HFFc6 (cell line): ENCODE data around the gene RAB1B. TPM values are rescaled to one million over a fixed set of nuclear protein-coding genes. Genes with fewer than 3 reads are reported as not detected.

Source experiments
- DNase-seq: peaks from one replicate; pipeline ENCODE4 v3.0.0-alpha.2; 2018
- H3K27ac Mint-ChIP-seq: 2 replicates; pipeline ENCODE4 v1.8.0; 2020; ENCODE audit warnings: mild to moderate bottlenecking, mixed read lengths
- H3K27me3 Mint-ChIP-seq: 2 replicates; pipeline ENCODE4 v1.8.0; 2021; ENCODE audit warnings: mild to moderate bottlenecking, moderate library complexity, mixed read lengths; ENCODE audit not compliant: insufficient read depth
- H3K36me3 Mint-ChIP-seq: 2 replicates; pipeline ENCODE4 v1.8.0; 2021; ENCODE audit warnings: low read depth, mixed read lengths
- H3K4me1 Mint-ChIP-seq: 2 replicates; pipeline ENCODE4 v1.8.0; 2020; ENCODE audit warnings: low read depth, mixed read lengths
- H3K4me3 Mint-ChIP-seq: 2 replicates; pipeline ENCODE4 v1.8.0; 2020; ENCODE audit warnings: mild to moderate bottlenecking, moderate library complexity, mixed read lengths
- H3K9me3 Mint-ChIP-seq: 2 replicates; pipeline ENCODE4 v1.8.0; 2020; ENCODE audit warnings: mild to moderate bottlenecking, mixed read lengths
- CTCF ChIP-seq: fragments of 200-600 bp; sonication (generic); IDR thresholded peaks from 2 replicates; pipeline ENCODE4 v1.5.0; 2021; ENCODE audit warnings: antibody characterized with exemption, mild to moderate bottlenecking
- total RNA-seq, 6 experiments: library from RNA; stranded (reverse); fragmentation: NEBNext Ultra II Directional; extraction: Animal tissue kit (Norgen Biotek cat#: 25700); gene quantifications; 2 replicates in 1 of 6; 3 replicates in 5 of 6; pipeline ENCODE4 v1.2.3, GENCODE V29; 2021

RAB1B gene
- total RNA-seq, 6 experiments from 2014 or later: 220 to 272 (median 246) TPM

- Mint-ChIP-seq H3K27me3 (peaks cover 3% of the 10 kb centered on the region), H3K27ac (no peak overlapping the region), H3K9me3 (no peaks in the 10 kb centered on the region), H3K4me1 (peaks cover 10% of the 10 kb centered on the region), H3K36me3 (0 out of 2 replicates have a peak, but pooled peaks cover 10% of the 10 kb centered on the region), H3K4me3 (no peak overlapping the region)
- no peak for DNase-seq
- TF ChIP-seq CTCF: no peak
These were observed 40.7 kb upstream of the RAB1B start for GRCh38 chr11:66227700-66228099.

DNA sequence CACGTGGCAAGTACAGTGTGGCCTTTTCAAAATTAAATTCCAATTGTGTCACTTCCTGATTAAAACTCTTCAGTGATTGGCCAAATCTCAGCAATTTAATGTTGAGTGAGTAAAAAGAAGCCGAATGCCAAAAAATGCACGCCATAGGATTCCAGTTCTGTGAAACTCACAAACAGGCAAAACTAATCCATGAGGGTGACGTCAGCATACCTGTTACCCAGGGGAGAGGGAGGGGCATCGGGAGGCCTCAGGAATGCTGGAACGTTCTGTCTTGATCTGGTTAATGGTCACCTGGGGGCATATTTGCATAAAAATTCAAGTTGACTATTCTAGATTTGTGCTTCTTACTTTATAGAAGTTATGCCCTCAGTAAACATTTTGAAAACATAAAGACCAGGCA lies 39.9 kb upstream of the RAB1B start:
- 0 out of 2 replicates have a peak, but pooled peaks cover 18% of the 10 kb centered on the region for H3K36me3 Mint-ChIP-seq
- no peak overlapping the region for H3K27ac Mint-ChIP-seq
- no peak for TF ChIP-seq CTCF
- H3K4me3 Mint-ChIP-seq: no peak overlapping the region
- peaks cover 3% of the 10 kb centered on the region for H3K27me3 Mint-ChIP-seq
- peaks cover 9% of the 10 kb centered on the region for H3K4me1 Mint-ChIP-seq
- DNase-seq: no peak
- no peaks in the 10 kb centered on the region for H3K9me3 Mint-ChIP-seq

- Mint-ChIP-seq H3K4me3 (no peak overlapping the region), H3K36me3 (0 out of 2 replicates have a peak, but pooled peaks cover 18% of the 10 kb centered on the region), H3K27ac (no peak overlapping the region), H3K4me1 (peaks cover 9% of the 10 kb centered on the region), H3K27me3 (peaks cover 3% of the 10 kb centered on the region), H3K9me3 (no peaks in the 10 kb centered on the region)
- TF ChIP-seq CTCF: no peak
- DNase-seq: no peak
These were observed 38.3 kb upstream of the RAB1B start for GRCh38 chr11:66230156-66230555.

- Mint-ChIP-seq H3K9me3 (no peaks in the 10 kb centered on the region), H3K27me3 (peaks cover 6% of the 10 kb centered on the region), H3K36me3 (0 out of 2 replicates have a peak, but pooled peaks cover 18% of the 10 kb centered on the region), H3K27ac (no peak overlapping the region), H3K4me3 (no peak overlapping the region), H3K4me1 (peaks cover 8% of the 10 kb centered on the region)
- TF ChIP-seq CTCF: no peak
- DNase-seq: no peak
These were observed 37.5 kb upstream of the RAB1B start for GRCh38 chr11:66230978-66231377.

- TF ChIP-seq CTCF: no peak
- Mint-ChIP-seq H3K27me3 (peaks cover 6% of the 10 kb centered on the region), H3K9me3 (no peaks in the 10 kb centered on the region), H3K27ac (no peak overlapping the region), H3K36me3 (0 out of 2 replicates have a peak, but pooled peaks cover 18% of the 10 kb centered on the region), H3K4me3 (no peak overlapping the region; the same call in 1 of the 2 replicates), H3K4me1 (peaks cover 2% of the 10 kb centered on the region)
- DNase-seq: no peak
These were observed 36.9 kb upstream of the RAB1B start for GRCh38 chr11:66231561-66231960.

DNA sequence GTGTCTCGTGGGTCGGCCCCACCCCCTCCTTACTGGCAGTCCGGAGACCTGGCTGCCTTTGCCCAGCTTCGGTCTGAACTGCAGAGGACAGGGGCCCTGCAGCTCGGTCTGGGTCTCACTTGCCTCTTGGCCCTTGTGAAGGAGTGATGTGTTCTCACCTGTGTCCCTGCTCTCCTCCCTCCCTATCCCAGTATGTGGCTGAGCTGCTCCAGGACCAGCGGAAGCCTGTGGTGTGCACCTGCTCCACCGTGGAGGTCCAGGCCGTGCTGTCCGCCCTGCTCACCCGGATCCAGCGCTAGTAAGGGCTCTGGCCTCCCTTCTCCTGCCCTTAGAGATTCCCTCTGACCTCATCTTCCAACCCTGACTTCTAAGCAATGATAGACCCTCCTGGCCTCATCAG lies 35.7 kb upstream of the RAB1B start:
- H3K4me1 Mint-ChIP-seq: no peaks in the 10 kb centered on the region
- peaks cover 6% of the 10 kb centered on the region for H3K27me3 Mint-ChIP-seq
- no peak for TF ChIP-seq CTCF
- peaks cover 14% of the 10 kb centered on the region; the same call in 1 of the 2 replicates for H3K36me3 Mint-ChIP-seq
- H3K27ac Mint-ChIP-seq: no peak overlapping the region
- H3K9me3 Mint-ChIP-seq: no peaks in the 10 kb centered on the region
- no peak for DNase-seq
- no peak overlapping the region for H3K4me3 Mint-ChIP-seq
